Tibial nerve (tissue), 4 donors: ENCODE measurements around the gene USP35. TPM values are rescaled to one million over a fixed set of nuclear protein-coding genes. Genes with fewer than 3 reads are reported as not detected.

ENCODE experiments used
- DNase-seq, 2 donors: peaks; one replicate each; pipeline ENCODE4 v3.0.0-alpha.2; 2019; ENCODE audit warnings: low spot score in 2 of 2
- H3K27ac ChIP-seq, 4 donors: fragments of 200-600 bp; sonication (generic) in 3 of 4; one replicate each; pipeline ENCODE4 v1.5.1; 2017 to 2019; ENCODE audit warnings: mild to moderate bottlenecking in 1 of 4
- H3K27me3 ChIP-seq, 2 donors: fragments of 200-600 bp; sonication (generic) in 1 of 2; one replicate each; pipeline versions ENCODE4 v1.5.1 to v1.6.0; 2017 to 2019
- H3K36me3 ChIP-seq, 3 donors: fragments of 200-600 bp; sonication (generic); one replicate each; pipeline ENCODE4 v1.5.1; 2018 to 2019
- H3K4me1 ChIP-seq, 4 donors: fragments of 200-600 bp; sonication (generic) in 3 of 4; one replicate each; pipeline ENCODE4 v1.5.1; 2017 to 2019
- H3K4me3 ChIP-seq, 4 donors: fragments of 200-600 bp; sonication (generic) in 3 of 4; one replicate each; pipeline ENCODE4 v1.5.1; 2017 to 2019; ENCODE audit warnings: mild to moderate bottlenecking in 1 of 4, moderate library complexity in 1 of 4
- H3K9me3 ChIP-seq, 4 donors: fragments of 200-600 bp; sonication (generic) in 3 of 4; one replicate each; pipeline ENCODE4 v1.5.1; 2017 to 2019
- CTCF ChIP-seq, 5 experiments: fragments of 200-600 bp in 3 of 5; fragments of 450-650 bp in 2 of 5; sonication (generic) in 3 of 5; IDR thresholded peaks; one replicate each; pipeline ENCODE4 v1.5.1; 2016 to 2019; ENCODE audit warnings: antibody characterized with exemption in 5 of 5, mild to moderate bottlenecking in 3 of 5, moderate library complexity in 2 of 5
- EP300 ChIP-seq, 2 donors: sonication (generic); formaldehyde crosslinking; IDR thresholded peaks; one replicate each; pipeline ENCODE4 v1.6.1; 2017; ENCODE audit warnings: antibody characterized with exemption in 2 of 2, mild to moderate bottlenecking in 1 of 2
- POLR2A ChIP-seq, 2 donors: fragments of 450-650 bp; IDR thresholded peaks; one replicate each; pipeline ENCODE4 v1.6.1; 2017; ENCODE audit warnings: antibody characterized with exemption in 2 of 2, mild to moderate bottlenecking in 2 of 2, moderate library complexity in 2 of 2
- WGBS, 2 donors: methylation state at CpG; one replicate each; pipeline ENCODE4 v1.1.5; 2018; 5-methylcytosine and 5-hydroxymethylcytosine counted together
- total RNA-seq, 4 donors: library from RNA; depleted of rRNA; stranded (reverse); fragments of >200 nt; gene quantifications; one replicate each; pipeline ENCODE4 v1.1.0, GENCODE V29; 2016

USP35 gene
- total RNA-seq, 4 donors from 2014 or later = 10.9 to 23.1 (median 12.6) TPM

GRCh38 chr11:78201096-78201818 is 12.5 kb downstream of the USP35 start:
- no peaks in the 10 kb centered on the region for H3K4me1 ChIP-seq
- TF ChIP-seq POLR2A (IDR thresholded peaks at IDR 0.05) = no peak
- TF ChIP-seq EP300 (IDR thresholded peaks at IDR 0.05) = no peak
- TF ChIP-seq CTCF (IDR thresholded peaks at IDR 0.05) = no peak
- peaks cover 0 to 83% (median 0%) of the 10 kb centered on the region in 3 donors for H3K36me3 ChIP-seq
- no peak for DNase-seq
- H3K27me3 ChIP-seq = no peaks in the 10 kb centered on the region
- H3K4me3 ChIP-seq = no peak overlapping the region
- no peaks in the 10 kb centered on the region for H3K9me3 ChIP-seq
- no peak overlapping the region for H3K27ac ChIP-seq
- 80 to 84% methylated on average over 9 of the region's 9 CpGs for WGBS, 2 donors

- peaks cover 0 to 86% (median 0%) of the 10 kb centered on the region in 3 donors for H3K36me3 ChIP-seq
- H3K4me3 ChIP-seq = no peak overlapping the region
- 52 to 57% methylated on average over 3 of the region's 3 CpGs for WGBS, 2 donors
- H3K27ac ChIP-seq = no peak overlapping the region
- no peaks in the 10 kb centered on the region for H3K27me3 ChIP-seq
- no peak for DNase-seq
- no peaks in the 10 kb centered on the region for H3K9me3 ChIP-seq
- no peak for TF ChIP-seq POLR2A (IDR thresholded peaks at IDR 0.05)
- no peak for TF ChIP-seq CTCF (IDR thresholded peaks at IDR 0.05)
- TF ChIP-seq EP300 (IDR thresholded peaks at IDR 0.05) = no peak
- H3K4me1 ChIP-seq = no peaks in the 10 kb centered on the region
Observed at GRCh38 chr11:78202733-78203167, 14.0 kb downstream of the USP35 start.

GRCh38 chr11:78203184-78203583 is 14.5 kb downstream of the USP35 start:
- Histone ChIP-seq H3K9me3 (no peaks in the 10 kb centered on the region), H3K4me3 (no peak overlapping the region), H3K27ac (no peak overlapping the region), H3K27me3 (no peaks in the 10 kb centered on the region), H3K36me3 (peaks cover 0 to 86% (median 0%) of the 10 kb centered on the region in 3 donors), H3K4me1 (no peaks in the 10 kb centered on the region)
- 89 to 91% methylated on average over 10 of the region's 10 CpGs for WGBS, 2 donors
- no peak for DNase-seq
- no peak for TF ChIP-seq CTCF (IDR thresholded peaks at IDR 0.05)

GRCh38 chr11:78205256-78205655 is 16.5 kb downstream of the USP35 start:
- peaks cover 3 to 86% (median 6%) of the 10 kb centered on the region in 3 donors for H3K36me3 ChIP-seq
- no peaks in the 10 kb centered on the region for H3K9me3 ChIP-seq
- WGBS, 2 donors = 93 to 97% methylated on average over 4 of the region's 4 CpGs
- no peak for TF ChIP-seq POLR2A (IDR thresholded peaks at IDR 0.05)
- TF ChIP-seq CTCF (IDR thresholded peaks at IDR 0.05) = no peak
- TF ChIP-seq EP300 (IDR thresholded peaks at IDR 0.05) = no peak
- H3K27me3 ChIP-seq = no peaks in the 10 kb centered on the region
- H3K27ac ChIP-seq = no peak overlapping the region
- no peak overlapping the region for H3K4me3 ChIP-seq
- no peaks in the 10 kb centered on the region for H3K4me1 ChIP-seq
- no peak for DNase-seq

GRCh38 chr11:78205691-78206090 is 17.0 kb downstream of the USP35 start:
- no peaks in the 10 kb centered on the region for H3K27me3 ChIP-seq
- no peaks in the 10 kb centered on the region for H3K9me3 ChIP-seq
- TF ChIP-seq POLR2A (IDR thresholded peaks at IDR 0.05) (no peak), CTCF (IDR thresholded peaks at IDR 0.05) (no peak), EP300 (IDR thresholded peaks at IDR 0.05) (no peak)
- H3K4me3 ChIP-seq = no peak overlapping the region
- peaks cover 3 to 86% (median 8%) of the 10 kb centered on the region in 3 donors for H3K36me3 ChIP-seq
- no peaks in the 10 kb centered on the region for H3K4me1 ChIP-seq
- 93 to 96% methylated on average over 7 of the region's 7 CpGs for WGBS, 2 donors
- H3K27ac ChIP-seq = no peak overlapping the region
- DNase-seq = no peak
